A549 (cell line): ENCODE measurements around the gene ARHGAP42. TPM values are rescaled to one million over a fixed set of nuclear protein-coding genes. Genes with fewer than 3 reads are reported as not detected.

Experiments used
- ATAC-seq, 2 experiments: fragments of 200-7000 bp in 1 of 2; fragments of >200 bp in 1 of 2; cut with Nextera tagmentation in 1 of 2; cut with Tn5 transposase in 1 of 2; 3 replicates each; pipeline versions ENCODE4 v1.8.0 to v1.9.1; 2018 to 2020; ENCODE audit warnings: mild to moderate bottlenecking in 1 of 2, moderate library complexity in 1 of 2
- CTCF ChIA-PET: fragments of 300-600 bp; sonication (Branson Sonifier 250); formaldehyde crosslinking; extraction: SDS; loops from one replicate; lab custom pipeline; 2021; ENCODE audit warnings: antibody characterized with exemption, inconsistent platforms; lab: Yijun Ruan, JAX
- POLR2A ChIA-PET: fragments of 350-600 bp; formaldehyde crosslinking; extraction: SDS; loops from one replicate; lab custom pipeline; 2021; ENCODE audit warnings: antibody characterized with exemption, inconsistent platforms; lab: Yijun Ruan, JAX
- DNase-seq, 2 experiments: peaks; one replicate each; pipeline versions ENCODE4 v3.0.0 to v3.0.0-alpha.2; 2011 to 2016; ENCODE audit warnings: low read depth in 1 of 2, low spot score in 1 of 2
- FAIRE-seq: peaks from 2 replicates; lab custom pipeline; 2011; peaks lifted over from hg19 to GRCh38; lab: Jason Lieb, UNC
- H3K27ac ChIP-seq, 2 experiments: fragments of >200 bp; sonication (Bioruptor Twin); formaldehyde crosslinking; 3 replicates each; pipeline ENCODE4 v1.5.1; 2016 to 2017
- H3K4me1 ChIP-seq: fragments of >200 bp; sonication (Bioruptor Twin); formaldehyde crosslinking; 3 replicates; pipeline ENCODE4 v1.6.1; 2016
- H3K4me2 ChIP-seq: fragments of >200 bp; sonication (Bioruptor Twin); formaldehyde crosslinking; 3 replicates; pipeline ENCODE4 v1.6.1; 2016
- H3K4me3 ChIP-seq: fragments of >200 bp; sonication (Bioruptor Twin); formaldehyde crosslinking; 3 replicates; pipeline ENCODE4 v1.5.1; 2016
- H3K9me3 ChIP-seq: fragments of >200 bp; sonication (Bioruptor Twin); formaldehyde crosslinking; 3 replicates; pipeline ENCODE4 v1.6.1; 2016
- BHLHE40 ChIP-seq: IDR thresholded peaks from 2 replicates; pipeline ENCODE4 v1.6.1; 2012; ENCODE audit warnings: low read depth, low read length, inconsistent platforms
- CBX8 ChIP-seq: fragments of 200-600 bp; sonication (generic); IDR thresholded peaks from 2 replicates; pipeline ENCODE4 v1.6.1; 2016
- CHD2 ChIP-seq: fragments of 150-350 bp; IDR thresholded peaks from 2 replicates; pipeline ENCODE4 v1.6.1; 2014; ENCODE audit warnings: low read length; ENCODE audit not compliant: partially characterized antibody
- CTCF ChIP-seq: fragments of >200 bp; sonication (Bioruptor Twin); formaldehyde crosslinking; IDR thresholded peaks from 3 replicates; pipeline ENCODE4 v1.5.1; 2016
- E2F6 ChIP-seq: IDR thresholded peaks from 2 replicates; pipeline ENCODE4 v1.6.1; 2012; ENCODE audit warnings: low read depth, borderline replicate concordance
- EHMT2 ChIP-seq: fragments of 200-600 bp; sonication (generic); IDR thresholded peaks from 2 replicates; pipeline ENCODE4 v1.6.1; 2016; ENCODE audit warnings: antibody characterized with exemption, low read depth, mild to moderate bottlenecking, moderate library complexity
- EP300 ChIP-seq, 2 experiments: fragments of >200 bp; sonication (Bioruptor Twin); formaldehyde crosslinking; IDR thresholded peaks; 2 replicates in 1 of 2; 3 replicates in 1 of 2; pipeline ENCODE4 v1.6.1; 2016 to 2017
- ESRRA ChIP-seq: fragments of 150-350 bp; IDR thresholded peaks from 2 replicates; pipeline ENCODE4 v1.6.1; 2014; ENCODE audit warnings: mild to moderate bottlenecking, low read length, borderline replicate concordance
- FOSL2 ChIP-seq, 2 experiments: fragments of 450-650 bp in 1 of 2; fragments of >200 bp in 1 of 2; sonication (Bioruptor Twin) in 1 of 2; formaldehyde crosslinking; IDR thresholded peaks; 2 replicates each; pipeline versions ENCODE4 v1.5.0 to v1.6.1; 2016 to 2020; ENCODE audit warnings: mild to moderate bottlenecking in 1 of 2, moderate library complexity in 1 of 2
- FOXS1 ChIP-seq: fragments of 250-450 bp; sonication (Bioruptor Pico); IDR thresholded peaks from 2 replicates; pipeline ENCODE4 v1.5.0; 2020; ENCODE audit warnings: mild to moderate bottlenecking, moderate library complexity
- HOXA7 ChIP-seq: fragments of 250-450 bp; sonication (Bioruptor Pico); IDR thresholded peaks from 2 replicates; pipeline ENCODE4 v1.5.0; 2020; ENCODE audit warnings: mild to moderate bottlenecking, moderate library complexity
- JUN ChIP-seq, 2 experiments: fragments of >200 bp; sonication (Bioruptor Twin); formaldehyde crosslinking; IDR thresholded peaks; 2 replicates in 1 of 2; 3 replicates in 1 of 2; pipeline ENCODE4 v1.6.1; 2016 to 2017
- JUNB ChIP-seq: fragments of >200 bp; sonication (Bioruptor Twin); formaldehyde crosslinking; IDR thresholded peaks from 2 replicates; pipeline ENCODE4 v1.6.1; 2016
- KDM5A ChIP-seq: fragments of 200-600 bp; sonication (generic); IDR thresholded peaks from 2 replicates; pipeline ENCODE4 v1.6.1; 2016; ENCODE audit warnings: antibody characterized with exemption, mild to moderate bottlenecking
- MYC ChIP-seq: IDR thresholded peaks from 2 replicates; pipeline ENCODE4 v1.6.1; 2012; ENCODE audit warnings: mild to moderate bottlenecking, inconsistent platforms, low read length, improper control_type of control experiment, borderline replicate concordance
- NFE2L2 ChIP-seq: fragments of 150-350 bp; conservative IDR thresholded peaks from 2 replicates; pipeline ENCODE4 v1.6.1; 2014; ENCODE audit warnings: low read length
- NPAS2 ChIP-seq: fragments of 250-450 bp; sonication (Bioruptor Pico); IDR thresholded peaks from 2 replicates; pipeline ENCODE4 v1.8.0; 2022; ENCODE audit warnings: mild to moderate bottlenecking, moderate library complexity, borderline replicate concordance
- POLR2AphosphoS2 ChIP-seq: conservative IDR thresholded peaks from 2 replicates; pipeline ENCODE4 v1.6.1; 2012; ENCODE audit warnings: low read length, improper control_type of control experiment, inconsistent platforms
- RARB ChIP-seq: fragments of 250-450 bp; sonication (Bioruptor Pico); IDR thresholded peaks from 2 replicates; pipeline ENCODE4 v1.8.0; 2021; ENCODE audit warnings: mild to moderate bottlenecking, moderate library complexity
- RCOR1 ChIP-seq: fragments of 150-350 bp; IDR thresholded peaks from 2 replicates; pipeline ENCODE4 v1.6.1; 2014; ENCODE audit warnings: antibody characterized with exemption, low read length, low read depth
- SREBF2 ChIP-seq: fragments of 450-650 bp; IDR thresholded peaks from 2 replicates; pipeline ENCODE4 v1.6.1; 2014; ENCODE audit warnings: mild to moderate bottlenecking, moderate library complexity
- TP53 ChIP-seq: fragments of 250-450 bp; sonication (Bioruptor Pico); IDR thresholded peaks from 2 replicates; pipeline ENCODE4 v1.5.0; 2021; ENCODE audit warnings: mild to moderate bottlenecking, moderate library complexity
- USF2 ChIP-seq: fragments of 450-650 bp; IDR thresholded peaks from 2 replicates; pipeline ENCODE4 v1.6.1; 2014; ENCODE audit warnings: antibody characterized with exemption
- ZNF302 ChIP-seq: fragments of 250-450 bp; sonication (Bioruptor Pico); IDR thresholded peaks from 2 replicates; pipeline ENCODE4 v1.9.0; 2021; ENCODE audit warnings: inconsistent platforms, mild to moderate bottlenecking, moderate library complexity
- ZSCAN20 ChIP-seq: fragments of 250-450 bp; sonication (Bioruptor Pico); IDR thresholded peaks from 2 replicates; pipeline ENCODE4 v1.8.0; 2022; ENCODE audit warnings: mild to moderate bottlenecking, moderate library complexity
- WGBS: methylation state at CpG from one replicate; pipeline ENCODE4 v1.1.6; 2017; ENCODE audit errors: missing lambda C conversion rate; 5-methylcytosine and 5-hydroxymethylcytosine counted together
- polyA plus RNA-seq, 4 experiments: library from polyadenylated mRNA; depleted of rRNA in 3 of 4; stranded (reverse); fragments of >200 nt; fragmentation: RNase III in 1 of 4; extraction: RNeasy Plus Mini Kit Qiagen cat#74134 plus additional on column Dnase treatment in 1 of 4; gene quantifications; 2 replicates in 3 of 4; 3 replicates in 1 of 4; pipeline ENCODE4 v1.2.3, GENCODE V29; 2011 to 2017
- TF ChIP-seq, protein P1 (sequence below): IDR thresholded peaks from 2 replicates; pipeline ENCODE4 v1.6.1; 2012
- TF ChIP-seq, protein P2 (sequence below): fragments of >200 bp; sonication (Bioruptor Twin); formaldehyde crosslinking; IDR thresholded peaks from 2 replicates; pipeline ENCODE4 v1.6.1; 2016
- TF ChIP-seq, protein P3 (sequence below): fragments of 250-450 bp; sonication (Bioruptor Pico); IDR thresholded peaks from 2 replicates; pipeline ENCODE4 v1.5.0; 2021; ENCODE audit warnings: mild to moderate bottlenecking, moderate library complexity, borderline replicate concordance

The ARHGAP42 gene
- polyA plus RNA-seq, 2 of the 4 experiments (the other 2 are of a cell fraction), result 5.1 to 17.0 TPM

GRCh38 chr11:101028644-101029043 lies 341.6 kb downstream of the ARHGAP42 start:
- DNase-seq, result no peak
- POLR2A ChIA-PET, result no interaction called here
- no peak for FAIRE-seq
- H3K27ac ChIP-seq, result no peak overlapping the region
- 0% methylated on average over 1 of the region's 1 CpG for WGBS
- CTCF ChIA-PET, result no interaction called here
- no peaks in the 10 kb centered on the region for H3K9me3 ChIP-seq
- H3K4me1 ChIP-seq, result no peaks in the 10 kb centered on the region
- no peak overlapping the region for H3K4me3 ChIP-seq
- ATAC-seq, result no peak
- TF ChIP-seq USF2, result no peak
- no peak for TF ChIP-seq ZNF302 (CRISPR knock-in tag)
- TF ChIP-seq, protein P1, sequence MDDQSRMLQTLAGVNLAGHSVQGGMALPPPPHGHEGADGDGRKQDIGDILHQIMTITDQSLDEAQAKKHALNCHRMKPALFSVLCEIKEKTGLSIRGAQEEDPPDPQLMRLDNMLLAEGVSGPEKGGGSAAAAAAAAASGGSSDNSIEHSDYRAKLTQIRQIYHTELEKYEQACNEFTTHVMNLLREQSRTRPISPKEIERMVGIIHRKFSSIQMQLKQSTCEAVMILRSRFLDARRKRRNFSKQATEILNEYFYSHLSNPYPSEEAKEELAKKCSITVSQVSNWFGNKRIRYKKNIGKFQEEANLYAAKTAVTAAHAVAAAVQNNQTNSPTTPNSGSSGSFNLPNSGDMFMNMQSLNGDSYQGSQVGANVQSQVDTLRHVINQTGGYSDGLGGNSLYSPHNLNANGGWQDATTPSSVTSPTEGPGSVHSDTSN, result no peak
- TF ChIP-seq EHMT2, result no peak
- TF ChIP-seq, protein P2, sequence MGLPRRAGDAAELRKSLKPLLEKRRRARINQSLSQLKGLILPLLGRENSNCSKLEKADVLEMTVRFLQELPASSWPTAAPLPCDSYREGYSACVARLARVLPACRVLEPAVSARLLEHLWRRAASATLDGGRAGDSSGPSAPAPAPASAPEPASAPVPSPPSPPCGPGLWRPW, result no peak
- no peak for TF ChIP-seq CBX8
- no peak for TF ChIP-seq FOSL2 (IDR thresholded peaks at IDR 0.05)
- TF ChIP-seq FOSL2 (CRISPR knock-in tag; IDR thresholded peaks at IDR 0.05), result no peak
- TF ChIP-seq HOXA7, result no peak
- no peak for TF ChIP-seq MYC
- TF ChIP-seq E2F6, result no peak
- TF ChIP-seq RCOR1, result no peak
- TF ChIP-seq CTCF, result no peak
- TF ChIP-seq TP53 (CRISPR knock-in tag), result no peak
- no peak for TF ChIP-seq CHD2
- TF ChIP-seq FOXS1, result no peak
- no peak for TF ChIP-seq SREBF2
- TF ChIP-seq ESRRA, result no peak
- H3K4me2 ChIP-seq, result no peak overlapping the region

DNA sequence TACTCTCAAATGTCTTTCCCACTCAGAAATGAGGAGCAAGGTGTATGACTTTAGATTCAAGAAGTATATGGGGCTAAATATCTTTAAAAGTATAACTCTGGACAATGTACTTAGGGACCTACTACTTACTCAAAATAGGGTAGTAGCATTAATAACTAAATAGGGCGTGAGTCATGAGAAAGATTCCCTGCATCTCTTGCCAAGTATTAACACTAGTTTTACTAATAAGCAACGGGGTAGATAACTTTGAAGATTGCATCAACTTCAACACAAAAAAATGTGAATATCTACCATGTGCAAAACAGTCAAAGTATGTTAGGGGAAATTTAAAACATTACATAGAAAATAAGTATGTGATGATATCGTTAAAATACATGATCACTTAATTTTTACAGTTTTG lies 342.9 kb downstream of the ARHGAP42 start:
- Histone ChIP-seq H3K4me1 (no peaks in the 10 kb centered on the region), H3K4me2 (no peak overlapping the region), H3K27ac (no peak overlapping the region), H3K9me3 (no peaks in the 10 kb centered on the region), H3K4me3 (no peak overlapping the region)
- ChIA-PET CTCF (no interaction called here), POLR2A (no interaction called here)
- ATAC-seq, result no peak
- DNase-seq, result no peak
- WGBS, result 0% methylated on average over 3 of the region's 3 CpGs
- no peak for FAIRE-seq
- TF ChIP-seq FOSL2 (IDR thresholded peaks at IDR 0.05), result no peak
- no peak for TF ChIP-seq FOSL2 (CRISPR knock-in tag; IDR thresholded peaks at IDR 0.05)
- TF ChIP-seq CTCF, result no peak
- TF ChIP-seq NFE2L2, result no peak
- no peak for TF ChIP-seq EP300 (IDR thresholded peaks at IDR 0.05)
- no peak for TF ChIP-seq ZNF302 (CRISPR knock-in tag)
- TF ChIP-seq POLR2AphosphoS2, result no peak
- TF ChIP-seq JUN (IDR thresholded peaks at IDR 0.05), result no peak
- no peak for TF ChIP-seq RARB
- TF ChIP-seq JUNB, result no peak
- no peak for TF ChIP-seq HOXA7
- TF ChIP-seq KDM5A, result no peak
- TF ChIP-seq, protein P1, result no peak
- no peak for TF ChIP-seq ZSCAN20 (CRISPR knock-in tag)
- no peak for TF ChIP-seq BHLHE40
- TF ChIP-seq, protein P3, sequence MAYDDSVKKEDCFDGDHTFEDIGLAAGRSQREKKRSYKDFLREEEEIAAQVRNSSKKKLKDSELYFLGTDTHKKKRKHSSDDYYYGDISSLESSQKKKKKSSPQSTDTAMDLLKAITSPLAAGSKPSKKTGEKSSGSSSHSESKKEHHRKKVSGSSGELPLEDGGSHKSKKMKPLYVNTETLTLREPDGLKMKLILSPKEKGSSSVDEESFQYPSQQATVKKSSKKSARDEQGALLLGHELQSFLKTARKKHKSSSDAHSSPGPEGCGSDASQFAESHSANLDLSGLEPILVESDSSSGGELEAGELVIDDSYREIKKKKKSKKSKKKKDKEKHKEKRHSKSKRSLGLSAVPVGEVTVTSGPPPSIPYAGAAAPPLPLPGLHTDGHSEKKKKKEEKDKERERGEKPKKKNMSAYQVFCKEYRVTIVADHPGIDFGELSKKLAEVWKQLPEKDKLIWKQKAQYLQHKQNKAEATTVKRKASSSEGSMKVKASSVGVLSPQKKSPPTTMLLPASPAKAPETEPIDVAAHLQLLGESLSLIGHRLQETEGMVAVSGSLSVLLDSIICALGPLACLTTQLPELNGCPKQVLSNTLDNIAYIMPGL (CRISPR knock-in tag), result no peak
- no peak for TF ChIP-seq NPAS2
